NCI-H1694 (cell line): ENCODE measurements around the gene TOMT.
"Not testable (repeated sequence)": the region's sequence is repeated elsewhere in the genome, so short reads cannot be mapped to it uniquely, and the experiment has no call there.

ENCODE experiments used
- DNase-seq: peaks from one replicate; lab custom pipeline; 2025; lab: John Stamatoyannopoulos, UW

Gene TOMT

GRCh38 chr11:72127923-72128322 is 22.2 kb downstream of the TOMT start:
- no peak for DNase-seq

- DNase-seq = no peak
Measured at GRCh38 chr11:72129381-72129780, 23.7 kb downstream of the TOMT start.

GRCh38 chr11:72132646-72133045 is 26.9 kb downstream of the TOMT start:
- DNase-seq = no peak

GRCh38 chr11:72135473-72135872 is 29.7 kb downstream of the TOMT start, which contains the start of gene FOLR3:
Gene FOLR3, plus strand, starts transcription at chr11:72135725. Its CDS starts 228 bp downstream, at chr11:72135953.
- not testable (repeated sequence) for DNase-seq

DNA sequence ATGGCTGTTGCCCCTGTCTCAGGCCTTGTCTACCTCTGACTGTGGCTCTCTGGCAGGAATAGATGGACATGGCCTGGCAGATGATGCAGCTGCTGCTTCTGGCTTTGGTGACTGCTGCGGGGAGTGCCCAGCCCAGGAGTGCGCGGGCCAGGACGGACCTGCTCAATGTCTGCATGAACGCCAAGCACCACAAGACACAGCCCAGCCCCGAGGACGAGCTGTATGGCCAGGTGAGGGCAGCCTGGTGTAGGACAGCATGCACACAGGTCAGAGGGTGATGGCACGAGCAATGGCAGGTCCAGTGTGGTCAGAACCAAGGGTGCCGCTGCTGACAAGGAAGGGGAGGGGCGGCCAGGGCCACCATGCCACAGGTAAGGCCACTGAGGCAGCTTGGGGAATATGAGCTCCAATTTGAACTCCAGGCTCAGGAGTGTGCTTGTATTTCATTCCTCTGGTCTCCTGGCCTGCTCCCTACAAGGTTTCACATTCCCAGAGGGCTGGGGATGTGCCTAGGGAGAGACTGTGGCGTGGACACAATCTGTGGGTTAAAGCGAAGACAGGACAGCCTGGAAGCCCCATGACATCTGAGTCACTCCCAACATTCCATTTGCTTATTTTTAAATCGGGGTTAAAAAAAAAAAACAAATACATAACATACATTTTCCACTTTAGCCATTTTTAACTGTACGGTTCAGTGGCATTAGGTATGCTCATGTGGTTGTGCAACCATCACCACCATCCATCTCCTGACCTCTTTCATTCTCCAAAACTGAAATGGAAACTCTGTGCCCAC is 30.4 kb downstream of the TOMT start:
- DNase-seq = no peak

- no peak for DNase-seq
Measured at GRCh38 chr11:72136684-72137262, 31.0 kb downstream of the TOMT start.

GRCh38 chr11:72138821-72139390 is 33.2 kb downstream of the TOMT start:
- no peak for DNase-seq

- no peak for DNase-seq
Measured at GRCh38 chr11:72139500-72139899, 33.8 kb downstream of the TOMT start.

DNA sequence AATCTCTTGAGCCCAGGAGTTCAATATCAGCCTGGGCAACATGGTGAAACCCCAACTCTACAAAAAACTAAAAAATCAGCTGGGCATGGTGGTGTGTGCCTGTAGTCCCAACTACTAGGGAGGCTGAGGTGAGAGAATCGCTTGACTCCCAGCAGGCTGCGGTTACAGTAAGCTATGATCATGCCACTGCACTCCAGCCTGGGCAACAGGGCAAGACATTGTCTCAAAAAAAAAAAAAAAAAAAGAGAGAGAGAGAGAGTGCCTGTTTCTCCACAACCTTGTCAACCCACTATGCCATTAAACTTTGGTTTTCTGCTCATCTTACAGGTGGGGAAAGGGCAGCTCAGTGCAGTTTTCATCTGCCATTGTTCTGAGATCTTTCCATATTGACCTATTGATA is 34.9 kb downstream of the TOMT start:
- DNase-seq = no peak

DNA sequence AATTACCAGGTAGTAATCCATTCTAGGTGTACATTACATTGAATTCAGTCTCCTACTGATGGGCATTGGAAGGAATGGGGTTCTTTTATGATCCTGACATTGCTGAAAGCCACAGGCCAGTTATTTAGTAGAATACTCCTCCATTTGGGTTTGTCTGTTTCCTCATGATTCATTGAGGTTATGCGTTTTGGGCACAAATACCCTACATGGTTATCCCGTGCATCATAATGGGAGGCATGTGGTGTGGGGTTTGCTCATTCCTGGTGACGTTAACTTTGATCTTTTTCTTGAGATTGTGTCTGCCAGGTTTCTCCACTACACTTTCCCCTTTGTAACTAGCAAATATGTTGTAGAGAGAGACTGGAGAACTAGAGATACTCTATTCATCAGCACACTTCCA is 35.3 kb downstream of the TOMT start:
- DNase-seq = no peak

DNA sequence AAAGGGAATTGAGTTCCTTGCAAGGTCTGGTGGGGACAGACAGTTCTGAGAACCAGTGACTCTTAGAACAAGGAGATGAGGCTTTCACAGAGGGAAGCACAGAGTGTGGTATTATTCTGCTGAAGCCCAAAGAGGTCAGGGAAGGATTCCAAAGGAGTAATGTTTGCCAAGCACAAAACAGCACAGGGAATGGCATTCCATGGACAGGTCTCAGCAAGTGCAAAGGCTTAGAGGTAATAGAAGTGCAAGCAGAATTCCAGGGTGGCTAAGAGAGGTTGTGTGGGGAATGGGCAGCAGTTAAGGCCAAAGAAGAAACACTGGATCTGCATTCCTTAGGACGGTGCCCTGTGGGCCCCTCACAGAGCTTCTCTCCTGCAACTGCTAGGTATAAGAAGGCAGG is 36.4 kb downstream of the TOMT start:
- not testable (repeated sequence) for DNase-seq

GRCh38 chr11:72142543-72142942 is 36.8 kb downstream of the TOMT start:
- DNase-seq = not testable (repeated sequence)

- DNase-seq = no peak
Measured at GRCh38 chr11:72144807-72145565, 39.3 kb downstream of the TOMT start.

DNA sequence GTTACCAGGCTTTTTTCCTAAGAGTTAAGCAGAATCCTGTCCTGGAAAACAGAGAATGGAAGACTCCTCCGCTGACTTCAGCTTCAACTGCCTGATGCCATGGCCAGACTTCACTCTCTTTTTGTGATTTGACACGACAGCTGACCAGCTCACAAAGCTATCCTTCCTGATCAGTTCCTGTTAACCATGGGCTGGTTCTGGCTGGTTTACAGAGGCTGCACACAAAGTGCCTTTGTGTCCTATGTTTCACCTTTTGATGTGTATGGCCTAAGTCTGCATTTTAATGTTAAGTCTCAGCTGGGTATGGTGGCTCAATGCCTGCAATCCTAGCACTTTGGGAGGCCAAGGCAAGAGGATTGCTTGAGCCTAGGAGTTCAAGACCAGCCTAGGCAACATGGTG is 40.9 kb downstream of the TOMT start:
- no peak for DNase-seq

- no peak for DNase-seq
Measured at GRCh38 chr11:72150882-72151281, 45.2 kb downstream of the TOMT start.

GRCh38 chr11:72153874-72154273 is 48.1 kb downstream of the TOMT start:
- DNase-seq = not testable (repeated sequence)

- no peak for DNase-seq
Measured at GRCh38 chr11:72154816-72155215, 49.1 kb downstream of the TOMT start.

DNA sequence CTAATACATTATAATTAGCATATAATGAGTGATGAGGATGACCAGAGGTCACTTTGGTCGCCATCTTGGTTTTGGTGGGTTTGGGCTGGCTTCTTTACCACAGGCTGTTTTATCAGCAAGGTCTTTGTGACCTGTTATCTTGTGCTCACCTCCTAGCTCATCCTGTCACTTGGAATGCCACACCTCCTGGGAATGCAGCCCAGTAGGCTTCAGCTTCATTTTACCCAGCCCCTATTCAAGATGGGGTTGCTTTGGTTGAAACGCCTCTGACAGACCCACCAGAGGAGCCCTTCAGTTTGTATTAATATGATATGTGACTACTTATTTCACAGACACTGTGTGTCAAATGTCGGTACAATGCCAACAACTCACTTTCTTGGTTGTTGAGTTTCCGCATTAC is 50.0 kb downstream of the TOMT start:
- DNase-seq = no peak

GRCh38 chr11:72157131-72157530 is 51.4 kb downstream of the TOMT start:
- DNase-seq = no peak
